Hepatocyte (in vitro differentiated cells): Measurements from ENCODE around the gene SRMS.

Experiments
- EZH2phosphoT487 ChIP-seq: fragments of 200-600 bp; sonication (generic); IDR thresholded peaks from one replicate; pipeline ENCODE4 v1.6.1; 2018; ENCODE audit warnings: antibody characterized with exemption, mild to moderate bottlenecking, low read depth, moderate library complexity; ENCODE audit not compliant: unreplicated experiment, severe bottlenecking
- TF ChIP-seq, protein P1 (sequence below): fragments of 200-600 bp; sonication (generic); IDR thresholded peaks from 2 replicates; pipeline ENCODE4 v1.5.1; 2016; ENCODE audit warnings: antibody characterized with exemption, mild to moderate bottlenecking; ENCODE audit not compliant: poor library complexity

DNA sequence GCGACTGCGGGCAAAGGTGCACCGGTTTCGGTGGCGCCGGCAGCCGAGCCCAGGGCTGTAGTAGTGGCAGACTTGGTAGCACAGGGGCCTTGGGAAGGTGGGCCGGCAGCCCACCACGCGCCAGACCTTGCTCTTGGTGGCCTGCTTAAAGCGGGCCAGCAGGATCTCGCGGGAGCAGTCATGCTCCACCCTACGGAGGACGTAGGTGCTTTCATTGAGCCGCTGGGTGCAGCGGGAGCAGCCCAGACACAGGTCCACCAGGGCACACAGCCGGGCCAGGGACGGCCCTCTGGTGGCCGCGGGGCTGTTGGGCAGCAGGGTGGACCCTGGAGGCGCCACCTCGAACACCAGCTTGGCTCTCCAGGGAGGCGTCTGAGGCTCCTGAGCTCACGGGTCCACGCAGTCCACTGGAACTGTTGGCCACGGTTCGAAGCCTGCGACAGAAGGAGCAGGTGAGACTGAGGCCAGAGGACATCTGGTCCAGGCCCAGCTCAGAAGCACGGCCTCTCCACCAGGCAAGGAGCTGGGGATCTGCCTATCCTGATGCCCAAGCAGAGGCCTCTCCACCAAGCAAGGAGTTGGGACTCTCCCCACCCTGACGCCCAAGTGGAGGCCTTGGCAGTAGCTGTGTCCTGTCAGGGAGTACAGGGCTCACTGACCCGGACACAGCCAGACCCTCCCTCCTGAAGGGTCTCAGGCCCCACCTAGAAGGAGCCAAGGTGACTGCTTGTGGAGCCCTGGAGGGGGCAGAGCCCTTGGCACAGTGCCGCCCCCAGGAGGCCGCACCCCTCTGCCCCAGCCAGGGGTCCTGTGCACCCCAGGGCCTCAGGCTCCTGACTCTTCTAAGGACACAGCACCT, 25.5 kb upstream of the SRMS start:
- TF ChIP-seq, protein P1, sequence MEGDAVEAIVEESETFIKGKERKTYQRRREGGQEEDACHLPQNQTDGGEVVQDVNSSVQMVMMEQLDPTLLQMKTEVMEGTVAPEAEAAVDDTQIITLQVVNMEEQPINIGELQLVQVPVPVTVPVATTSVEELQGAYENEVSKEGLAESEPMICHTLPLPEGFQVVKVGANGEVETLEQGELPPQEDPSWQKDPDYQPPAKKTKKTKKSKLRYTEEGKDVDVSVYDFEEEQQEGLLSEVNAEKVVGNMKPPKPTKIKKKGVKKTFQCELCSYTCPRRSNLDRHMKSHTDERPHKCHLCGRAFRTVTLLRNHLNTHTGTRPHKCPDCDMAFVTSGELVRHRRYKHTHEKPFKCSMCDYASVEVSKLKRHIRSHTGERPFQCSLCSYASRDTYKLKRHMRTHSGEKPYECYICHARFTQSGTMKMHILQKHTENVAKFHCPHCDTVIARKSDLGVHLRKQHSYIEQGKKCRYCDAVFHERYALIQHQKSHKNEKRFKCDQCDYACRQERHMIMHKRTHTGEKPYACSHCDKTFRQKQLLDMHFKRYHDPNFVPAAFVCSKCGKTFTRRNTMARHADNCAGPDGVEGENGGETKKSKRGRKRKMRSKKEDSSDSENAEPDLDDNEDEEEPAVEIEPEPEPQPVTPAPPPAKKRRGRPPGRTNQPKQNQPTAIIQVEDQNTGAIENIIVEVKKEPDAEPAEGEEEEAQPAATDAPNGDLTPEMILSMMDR = peak; percentile 4
- no peak for TF ChIP-seq EZH2phosphoT487
